RPMI8226 (cell line): ENCODE results near the gene STAT5A.
"Not testable (repeated sequence)": the region's sequence is repeated elsewhere in the genome, so short reads cannot be mapped to it uniquely, and the experiment has no call there.

Experiments used
- DNase-seq: peaks from one replicate; pipeline ENCODE4 v3.0.0-alpha.2; 2015

STAT5A gene

GRCh38 chr17:42338427-42338985 lies 50.2 kb downstream of the STAT5A start:
- DNase-seq, result no peak

- DNase-seq, result no peak
These were observed 50.9 kb downstream of the STAT5A start for GRCh38 chr17:42339221-42339620.

GRCh38 chr17:42340691-42341127 lies 52.4 kb downstream of the STAT5A start:
- DNase-seq, result no peak

GRCh38 chr17:42341568-42341967 lies 53.3 kb downstream of the STAT5A start:
- DNase-seq, result no peak

GRCh38 chr17:42342242-42343008 lies 54.1 kb downstream of the STAT5A start:
- no peak for DNase-seq

GRCh38 chr17:42345396-42346073 lies 57.2 kb downstream of the STAT5A start:
- no peak for DNase-seq

GRCh38 chr17:42346481-42346880 lies 58.2 kb downstream of the STAT5A start:
- DNase-seq, result no peak

- no peak for DNase-seq
These were observed 58.9 kb downstream of the STAT5A start for GRCh38 chr17:42347198-42347597.

GRCh38 chr17:42347606-42348005 lies 59.3 kb downstream of the STAT5A start:
- DNase-seq, result no peak

GRCh38 chr17:42348104-42348503 lies 59.8 kb downstream of the STAT5A start:
- DNase-seq, result no peak

GRCh38 chr17:42354956-42355843 lies 66.9 kb downstream of the STAT5A start:
- no peak for DNase-seq

GRCh38 chr17:42358434-42358833 lies 70.1 kb downstream of the STAT5A start:
- DNase-seq, result no peak

GRCh38 chr17:42359133-42359532 lies 70.8 kb downstream of the STAT5A start:
- DNase-seq, result no peak

- DNase-seq, result not testable (repeated sequence)
These were observed 72.1 kb downstream of the STAT5A start for GRCh38 chr17:42360388-42360787.
